ENCODE results near the gene PLIN1. TPM values are rescaled to one million over a fixed set of nuclear protein-coding genes. Genes with fewer than 3 reads are reported as not detected.

The PLIN1 gene
- total RNA-seq, 1 experiment from 2014 or later, result 0.30 TPM

DNA sequence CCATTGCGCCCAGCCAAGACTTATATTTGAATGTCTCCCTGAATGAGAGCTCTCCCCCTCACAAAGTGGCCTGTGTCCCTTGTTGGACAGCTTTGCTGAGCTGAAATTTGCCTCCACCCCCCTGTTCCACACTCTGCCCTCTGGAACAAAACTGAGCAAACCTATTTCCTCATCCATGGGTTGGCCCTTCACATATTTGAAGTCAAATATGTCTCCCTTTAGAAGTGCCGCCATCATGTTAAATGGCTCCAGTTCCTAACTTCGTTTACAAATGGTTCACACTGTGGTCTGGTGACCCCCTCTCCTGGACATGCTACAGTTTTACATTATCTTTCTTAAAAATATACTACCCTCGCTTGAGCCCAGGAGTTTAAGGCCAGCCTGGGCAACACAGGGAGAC, 4.6 kb downstream of the PLIN1 start:
- DNase-seq (ENCODE audit: low spot score), result no peak
- POLR2A ChIA-PET (ENCODE audit: low non-redundant PET), result interaction anchor here (0.7 kb wide), 1 partner anchor 10 kb away, joined by 12 read pairs; no protein-coding TSS in a partner anchor
- Histone ChIP-seq H3K36me3 (ENCODE audit: insufficient read depth, low read length, poor library complexity, severe bottlenecking) (no peaks in the 10 kb centered on the region), H3K27ac (ENCODE audit: low read depth, low read length, poor library complexity, severe bottlenecking) (no peak overlapping the region), H3K9me3 (ENCODE audit: low read depth, low read length, poor library complexity, severe bottlenecking) (no peaks in the 10 kb centered on the region), H3K27me3 (replicated peaks; ENCODE audit: insufficient read depth, low read depth, low read length, poor library complexity) (no peaks in the 10 kb centered on the region), H3K4me3 (ENCODE audit: low read depth, low read length, poor library complexity, severe bottlenecking) (no peak overlapping the region), H3K4me1 (ENCODE audit: insufficient read depth, low read length, poor library complexity, severe bottlenecking) (no peaks in the 10 kb centered on the region)
- BruUV-seq (replicated peaks), result no TSS peak
- intact Hi-C loops (cut with micrococcal nuclease; ENCODE audit: unreplicated experiment), result no loop called here
- no peak for TF ChIP-seq EZH2 (IDR thresholded peaks at IDR 0.05; ENCODE audit: borderline replicate concordance, low read depth, low read length, poor library complexity, severe bottlenecking)
- TF ChIP-seq, protein P1, sequence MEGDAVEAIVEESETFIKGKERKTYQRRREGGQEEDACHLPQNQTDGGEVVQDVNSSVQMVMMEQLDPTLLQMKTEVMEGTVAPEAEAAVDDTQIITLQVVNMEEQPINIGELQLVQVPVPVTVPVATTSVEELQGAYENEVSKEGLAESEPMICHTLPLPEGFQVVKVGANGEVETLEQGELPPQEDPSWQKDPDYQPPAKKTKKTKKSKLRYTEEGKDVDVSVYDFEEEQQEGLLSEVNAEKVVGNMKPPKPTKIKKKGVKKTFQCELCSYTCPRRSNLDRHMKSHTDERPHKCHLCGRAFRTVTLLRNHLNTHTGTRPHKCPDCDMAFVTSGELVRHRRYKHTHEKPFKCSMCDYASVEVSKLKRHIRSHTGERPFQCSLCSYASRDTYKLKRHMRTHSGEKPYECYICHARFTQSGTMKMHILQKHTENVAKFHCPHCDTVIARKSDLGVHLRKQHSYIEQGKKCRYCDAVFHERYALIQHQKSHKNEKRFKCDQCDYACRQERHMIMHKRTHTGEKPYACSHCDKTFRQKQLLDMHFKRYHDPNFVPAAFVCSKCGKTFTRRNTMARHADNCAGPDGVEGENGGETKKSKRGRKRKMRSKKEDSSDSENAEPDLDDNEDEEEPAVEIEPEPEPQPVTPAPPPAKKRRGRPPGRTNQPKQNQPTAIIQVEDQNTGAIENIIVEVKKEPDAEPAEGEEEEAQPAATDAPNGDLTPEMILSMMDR (conservative IDR thresholded peaks at IDR 0.05; ENCODE audit: low read depth, low read length), result no peak
- CTCF ChIA-PET, result no interaction called here

DNA sequence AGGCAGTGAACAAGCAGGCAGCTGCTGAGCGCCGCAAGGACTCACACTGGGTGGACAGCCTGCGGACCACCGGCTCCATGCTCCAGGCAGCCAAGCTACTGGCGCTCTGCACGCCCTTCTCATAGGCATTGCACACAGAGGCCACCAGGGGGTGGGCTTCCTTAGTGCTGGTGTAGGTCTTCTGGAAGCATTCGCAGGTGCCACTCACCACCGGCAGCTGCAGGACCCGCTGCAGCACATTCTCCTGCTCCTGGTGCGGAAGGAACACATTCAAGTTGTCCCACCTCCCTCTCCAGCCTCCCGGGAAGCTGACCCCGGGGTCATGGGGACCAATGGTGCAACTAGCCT, 6.0 kb downstream of the PLIN1 start:
- H3K36me3 ChIP-seq (ENCODE audit: insufficient read depth, low read length, poor library complexity, severe bottlenecking), result no peaks in the 10 kb centered on the region
- no peaks in the 10 kb centered on the region for H3K27me3 ChIP-seq (replicated peaks; ENCODE audit: insufficient read depth, low read depth, low read length, poor library complexity)
- ChIA-PET POLR2A (ENCODE audit: low non-redundant PET) (no interaction called here), CTCF (interaction anchor here (0.5 to 1.1 kb wide), 3 partner anchors 9 to 415 kb away, joined by 3 read pairs; no protein-coding TSS in a partner anchor)
- no peak overlapping the region for H3K27ac ChIP-seq (ENCODE audit: low read depth, low read length, poor library complexity, severe bottlenecking)
- intact Hi-C loops (cut with micrococcal nuclease; ENCODE audit: unreplicated experiment), result no loop called here
- BruUV-seq (replicated peaks), result no TSS peak
- TF ChIP-seq EZH2 (IDR thresholded peaks at IDR 0.05; ENCODE audit: borderline replicate concordance, low read depth, low read length, poor library complexity, severe bottlenecking), result no peak
- TF ChIP-seq, protein P1 (conservative IDR thresholded peaks at IDR 0.05; ENCODE audit: low read depth, low read length), result peak; percentile 76
- H3K9me3 ChIP-seq (ENCODE audit: low read depth, low read length, poor library complexity, severe bottlenecking), result no peaks in the 10 kb centered on the region
- H3K4me3 ChIP-seq (ENCODE audit: low read depth, low read length, poor library complexity, severe bottlenecking), result no peak overlapping the region
- DNase-seq (ENCODE audit: low spot score), result peak; percentile 69
- no peaks in the 10 kb centered on the region for H3K4me1 ChIP-seq (ENCODE audit: insufficient read depth, low read length, poor library complexity, severe bottlenecking)

DNA sequence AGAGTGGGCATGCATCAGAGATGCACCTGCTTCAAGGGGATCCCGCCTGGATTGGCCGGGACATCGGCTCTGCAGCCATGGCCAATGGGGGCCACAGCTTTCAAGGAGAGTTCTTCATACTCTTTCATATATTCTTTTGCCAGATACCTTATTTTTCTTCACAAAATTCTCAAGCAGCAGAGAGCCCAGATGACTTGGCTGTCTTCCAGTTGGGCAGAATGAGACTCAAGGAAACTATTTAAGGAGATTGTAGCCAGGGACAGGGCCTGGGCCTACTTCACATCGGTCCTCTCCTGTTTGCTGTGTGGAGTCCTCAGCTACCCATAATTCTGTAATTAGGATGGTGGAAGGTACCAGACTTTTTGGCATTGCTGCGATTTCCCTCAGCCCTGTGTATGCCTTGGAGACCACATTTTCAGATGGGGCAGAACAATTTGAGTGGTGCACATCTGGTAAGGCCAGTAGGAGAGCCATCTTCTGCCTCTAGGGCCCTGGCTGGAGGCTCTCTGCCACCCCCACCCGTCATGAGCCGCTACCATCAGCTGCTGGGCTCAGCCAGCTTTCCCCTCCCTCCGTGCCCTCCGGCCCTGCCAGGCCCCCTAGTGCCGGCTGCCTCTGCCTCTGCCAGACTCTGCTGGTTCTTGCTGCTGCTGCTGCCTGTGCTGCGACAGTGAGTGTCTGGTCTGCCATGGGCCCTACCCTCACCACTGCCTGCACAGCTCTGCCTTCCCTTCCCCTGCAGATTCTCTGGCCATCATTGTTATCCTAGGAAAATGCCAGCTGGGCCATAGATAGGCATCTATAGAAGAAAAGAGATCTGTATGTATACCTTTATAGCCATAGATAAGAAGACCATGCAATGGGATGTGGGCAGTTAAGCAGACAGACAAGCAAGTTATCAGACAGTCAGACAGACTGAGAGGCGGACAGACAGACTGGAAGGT, 6.7 kb downstream of the PLIN1 start:
- H3K36me3 ChIP-seq (ENCODE audit: insufficient read depth, low read length, poor library complexity, severe bottlenecking), result no peaks in the 10 kb centered on the region
- H3K27me3 ChIP-seq (replicated peaks; ENCODE audit: insufficient read depth, low read depth, low read length, poor library complexity), result no peaks in the 10 kb centered on the region
- BruUV-seq (replicated peaks), result no TSS peak
- intact Hi-C loops (cut with micrococcal nuclease; ENCODE audit: unreplicated experiment), result no loop called here
- H3K4me3 ChIP-seq (ENCODE audit: low read depth, low read length, poor library complexity, severe bottlenecking), result no peak overlapping the region
- H3K27ac ChIP-seq (ENCODE audit: low read depth, low read length, poor library complexity, severe bottlenecking), result no peak overlapping the region
- no peaks in the 10 kb centered on the region for H3K4me1 ChIP-seq (ENCODE audit: insufficient read depth, low read length, poor library complexity, severe bottlenecking)
- CTCF ChIA-PET, result interaction anchor here (0.5 to 1.1 kb wide), 3 partner anchors 8 to 415 kb away, joined by 3 read pairs; no protein-coding TSS in a partner anchor
- DNase-seq (ENCODE audit: low spot score), result no peak
- POLR2A ChIA-PET (ENCODE audit: low non-redundant PET), result no interaction called here
- no peak for TF ChIP-seq EZH2 (IDR thresholded peaks at IDR 0.05; ENCODE audit: borderline replicate concordance, low read depth, low read length, poor library complexity, severe bottlenecking)
- TF ChIP-seq, protein P1 (conservative IDR thresholded peaks at IDR 0.05; ENCODE audit: low read depth, low read length), result no peak
- no peaks in the 10 kb centered on the region for H3K9me3 ChIP-seq (ENCODE audit: low read depth, low read length, poor library complexity, severe bottlenecking)
